Measurements from ENCODE around the gene ARHGAP26.

The ARHGAP26 gene

DNA sequence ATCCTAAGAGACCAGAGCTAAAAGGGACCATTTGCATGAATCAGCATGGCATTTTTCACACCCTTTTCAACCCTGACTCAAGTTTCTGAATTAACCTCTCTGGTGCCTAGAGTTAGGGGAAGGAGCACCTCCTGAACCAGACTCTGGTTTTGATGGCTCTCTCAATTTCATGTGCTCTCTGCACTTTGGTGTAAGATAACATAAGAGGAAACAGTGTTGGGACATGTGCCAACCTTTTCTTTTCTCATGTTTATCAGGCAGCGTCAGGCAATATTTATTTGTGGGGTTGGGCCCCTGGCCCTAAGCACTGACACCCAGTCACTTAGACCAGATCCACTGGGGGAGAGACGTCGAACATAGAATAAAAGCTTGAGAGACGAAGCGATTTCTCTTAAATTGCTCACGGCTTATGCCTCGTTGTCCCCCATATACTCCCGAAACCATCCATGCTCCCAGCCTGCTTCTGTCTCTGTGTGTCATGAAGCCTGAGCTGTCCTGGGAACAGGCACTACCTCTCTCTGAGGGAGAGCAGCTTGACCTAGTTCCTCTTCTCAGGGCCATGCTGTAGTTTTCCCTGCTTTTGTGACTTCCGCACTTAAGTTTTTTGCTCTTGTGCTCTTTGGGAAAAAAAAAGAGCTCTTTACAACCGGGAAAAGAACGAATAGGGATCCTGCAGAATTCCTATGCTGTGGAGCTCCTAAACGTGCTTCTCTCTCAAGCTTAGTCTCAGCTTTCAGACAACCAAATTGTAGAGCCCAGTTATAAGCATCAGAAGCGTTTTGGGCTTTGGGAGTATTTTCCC lies 437.6 kb downstream of the ARHGAP26 start:
- TF ChIP-seq, protein P1, sequence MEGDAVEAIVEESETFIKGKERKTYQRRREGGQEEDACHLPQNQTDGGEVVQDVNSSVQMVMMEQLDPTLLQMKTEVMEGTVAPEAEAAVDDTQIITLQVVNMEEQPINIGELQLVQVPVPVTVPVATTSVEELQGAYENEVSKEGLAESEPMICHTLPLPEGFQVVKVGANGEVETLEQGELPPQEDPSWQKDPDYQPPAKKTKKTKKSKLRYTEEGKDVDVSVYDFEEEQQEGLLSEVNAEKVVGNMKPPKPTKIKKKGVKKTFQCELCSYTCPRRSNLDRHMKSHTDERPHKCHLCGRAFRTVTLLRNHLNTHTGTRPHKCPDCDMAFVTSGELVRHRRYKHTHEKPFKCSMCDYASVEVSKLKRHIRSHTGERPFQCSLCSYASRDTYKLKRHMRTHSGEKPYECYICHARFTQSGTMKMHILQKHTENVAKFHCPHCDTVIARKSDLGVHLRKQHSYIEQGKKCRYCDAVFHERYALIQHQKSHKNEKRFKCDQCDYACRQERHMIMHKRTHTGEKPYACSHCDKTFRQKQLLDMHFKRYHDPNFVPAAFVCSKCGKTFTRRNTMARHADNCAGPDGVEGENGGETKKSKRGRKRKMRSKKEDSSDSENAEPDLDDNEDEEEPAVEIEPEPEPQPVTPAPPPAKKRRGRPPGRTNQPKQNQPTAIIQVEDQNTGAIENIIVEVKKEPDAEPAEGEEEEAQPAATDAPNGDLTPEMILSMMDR (IDR thresholded peaks at IDR 0.05): no peak

DNA sequence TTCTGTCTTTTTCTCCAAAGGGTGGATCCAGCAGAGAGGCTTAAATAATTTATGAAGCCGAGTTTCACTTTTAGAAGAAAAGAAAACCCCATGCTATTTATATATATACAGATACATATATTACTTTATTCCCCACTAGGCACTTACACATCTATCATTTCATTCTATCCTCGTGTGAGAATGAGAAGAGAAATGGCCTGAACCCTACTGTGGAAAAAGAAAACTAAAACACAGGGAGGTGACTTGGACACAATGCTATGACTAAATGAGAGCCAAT lies 438.1 kb downstream of the ARHGAP26 start:
- TF ChIP-seq, protein P1 (IDR thresholded peaks at IDR 0.05): no peak

DNA sequence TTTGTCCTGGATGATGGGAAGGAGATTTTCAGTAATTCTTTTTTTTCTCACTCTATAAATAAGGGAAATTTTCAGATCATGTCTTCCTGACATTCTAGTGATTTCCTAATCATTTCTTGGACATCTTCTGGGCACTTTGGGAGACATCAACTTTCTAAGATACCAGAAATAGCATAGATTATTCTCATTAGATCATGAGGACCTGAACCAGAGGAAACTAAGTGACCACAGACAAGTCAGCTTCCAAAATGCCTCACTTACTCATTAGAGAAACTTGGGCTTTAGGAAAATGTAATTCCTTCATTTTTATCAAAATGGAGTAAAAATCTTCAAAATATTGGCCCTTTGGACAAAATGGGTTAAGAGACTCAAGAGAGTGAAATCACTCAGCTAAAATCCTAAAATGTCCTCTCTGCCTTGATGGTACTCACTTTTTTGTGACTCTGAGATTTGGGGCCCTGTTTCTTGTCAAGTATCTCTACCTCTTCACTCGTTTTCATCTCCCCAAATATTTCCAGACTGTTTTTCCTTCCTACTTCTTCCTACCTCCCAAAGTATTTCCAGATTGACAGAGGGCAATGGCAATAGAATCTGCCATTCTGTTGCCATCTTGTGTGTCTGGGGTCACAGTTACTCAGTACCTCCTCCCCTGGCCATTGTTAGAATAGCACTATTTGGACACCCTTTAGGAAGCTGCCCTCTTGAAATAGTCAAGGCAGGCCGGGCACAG lies 438.8 kb downstream of the ARHGAP26 start:
- TF ChIP-seq, protein P1 (IDR thresholded peaks at IDR 0.05): no peak

DNA sequence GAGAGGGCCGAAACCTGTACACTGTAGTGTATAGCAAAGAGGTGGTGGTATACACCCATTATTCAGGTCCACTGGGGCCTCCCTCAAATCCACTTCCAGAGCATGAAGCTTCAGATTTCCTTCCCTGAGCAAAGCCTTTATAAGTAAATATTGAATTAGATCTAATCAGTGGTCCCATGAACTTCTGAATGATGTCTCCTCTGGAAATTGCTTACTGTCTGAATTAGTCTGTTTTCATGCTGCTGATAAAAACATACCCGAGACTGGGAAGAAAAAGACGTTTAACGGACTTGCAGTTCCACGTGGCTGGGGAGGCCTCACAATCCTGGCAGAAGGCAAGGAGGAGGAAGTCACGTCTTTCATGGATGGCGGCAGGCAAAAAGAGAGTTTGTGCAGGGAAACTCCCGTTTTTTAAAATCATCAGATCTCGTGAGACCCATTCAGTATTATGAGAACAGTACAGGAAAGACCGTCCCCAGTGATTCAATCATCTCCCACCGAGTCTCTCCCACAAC lies 439.8 kb downstream of the ARHGAP26 start:
- TF ChIP-seq, protein P1 (IDR thresholded peaks at IDR 0.05): no peak

DNA sequence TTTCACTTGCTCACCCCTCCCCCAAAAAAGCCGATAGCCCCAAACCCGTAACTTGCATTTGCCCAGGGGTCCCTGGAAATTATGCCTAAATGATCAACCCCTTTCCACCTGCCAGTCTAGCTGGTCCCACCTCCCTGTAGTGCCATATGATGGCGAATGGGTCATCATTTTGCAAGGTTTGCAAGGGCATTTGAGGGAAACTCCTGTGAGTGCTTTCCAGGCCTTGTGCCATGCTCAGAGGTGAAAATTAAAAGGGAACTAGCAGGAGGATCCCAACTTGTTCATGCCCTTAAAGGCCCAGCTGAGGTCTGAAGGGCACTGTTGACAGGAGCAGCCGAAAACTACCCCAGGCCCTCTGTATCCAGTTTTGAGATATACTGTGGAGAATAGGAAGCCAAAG lies 440.4 kb downstream of the ARHGAP26 start:
- TF ChIP-seq, protein P1 (IDR thresholded peaks at IDR 0.05): no peak

DNA sequence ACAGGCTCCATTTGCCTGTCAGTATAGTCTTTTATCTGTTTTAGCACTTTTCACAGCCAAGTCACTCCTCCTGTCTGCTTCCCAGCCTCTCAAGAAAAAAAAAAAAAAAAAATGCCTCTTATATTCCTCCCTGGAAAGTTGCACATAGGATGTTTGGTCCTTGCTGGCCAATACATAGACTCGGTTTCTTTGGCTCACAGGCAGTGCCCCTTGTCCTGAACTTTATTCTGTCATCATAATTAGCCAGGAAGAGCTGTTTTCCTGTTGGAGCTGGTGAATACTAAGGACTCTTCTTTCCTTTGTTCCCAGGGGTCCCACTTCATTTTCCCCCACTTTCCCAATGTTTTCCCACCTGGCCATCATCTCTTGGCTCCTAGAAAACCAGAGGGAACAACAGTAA lies 442.1 kb downstream of the ARHGAP26 start:
- TF ChIP-seq, protein P1 (IDR thresholded peaks at IDR 0.05): no peak

DNA sequence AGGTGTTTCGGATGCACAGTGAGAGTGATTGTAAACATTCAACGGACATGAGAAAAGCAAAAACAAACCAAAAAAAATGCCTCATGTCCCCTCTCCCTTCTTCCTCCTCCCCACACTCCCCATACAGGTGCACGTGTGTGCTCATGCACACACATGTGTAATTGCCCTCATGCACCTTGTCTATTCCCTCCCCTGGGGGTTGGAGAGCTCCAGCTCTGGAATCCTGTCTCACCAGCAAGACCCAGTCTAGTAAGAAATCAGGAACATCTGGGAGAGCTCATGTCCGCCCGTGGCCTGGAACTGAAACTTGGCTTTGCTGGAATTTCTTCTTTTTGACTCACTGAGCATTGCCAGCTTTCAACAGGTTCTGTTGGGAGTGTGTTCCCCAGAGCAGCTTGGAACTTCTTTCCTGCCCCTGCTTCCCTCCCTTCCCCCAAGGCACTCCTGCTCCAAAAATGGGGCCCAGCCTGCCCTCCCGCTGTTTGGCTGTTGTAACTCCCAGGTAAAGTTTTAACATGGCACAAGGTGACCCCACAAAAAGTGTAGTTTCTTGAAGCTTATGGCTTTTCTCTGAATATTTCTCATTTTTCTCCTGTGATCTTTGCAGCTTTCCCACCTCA lies 443.2 kb downstream of the ARHGAP26 start:
- TF ChIP-seq, protein P1 (IDR thresholded peaks at IDR 0.05): no peak
